ENCODE measurements around the gene PAX8.

The PAX8 gene

DNA sequence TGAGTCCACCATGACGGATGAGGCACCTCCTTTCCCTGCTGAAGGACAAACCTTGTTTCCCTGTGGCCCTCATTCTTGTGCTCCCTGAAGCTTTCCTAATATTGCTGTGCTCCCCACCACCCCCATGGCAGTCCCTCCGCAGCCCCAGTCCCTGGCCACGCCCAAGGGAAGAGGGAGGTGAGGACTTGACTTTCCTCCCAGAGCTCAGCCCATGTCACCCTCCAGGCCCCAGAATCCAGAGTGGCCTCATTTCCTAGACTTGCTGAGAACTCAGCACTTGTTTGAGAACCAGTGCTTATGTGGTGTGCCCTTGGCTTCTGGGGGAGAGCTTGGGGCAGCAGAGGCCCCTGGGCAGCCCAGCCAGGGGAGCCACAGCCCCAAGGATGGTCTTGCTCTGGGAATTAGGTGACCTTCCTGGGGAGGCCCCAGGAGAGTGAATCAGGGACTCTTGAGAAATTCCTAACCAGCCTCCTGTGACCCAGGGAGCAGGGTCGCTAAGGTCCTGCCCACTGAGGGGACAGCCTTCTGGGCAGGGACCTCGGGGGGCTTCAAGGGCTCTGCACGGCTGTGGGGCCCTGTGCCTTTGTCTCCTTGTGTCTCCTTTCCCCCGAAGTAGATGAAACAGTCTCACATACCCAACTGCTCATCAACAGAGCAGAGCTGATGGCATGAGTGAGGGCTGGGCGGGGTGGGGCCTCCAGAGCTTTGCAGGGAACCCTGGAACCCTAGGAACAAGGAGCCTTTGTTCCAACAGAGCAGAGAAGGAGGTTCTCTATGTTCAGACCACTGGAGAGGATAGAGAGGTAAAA is 77.0 kb downstream of the PAX8 start:
- FAIRE-seq, result no peak

DNA sequence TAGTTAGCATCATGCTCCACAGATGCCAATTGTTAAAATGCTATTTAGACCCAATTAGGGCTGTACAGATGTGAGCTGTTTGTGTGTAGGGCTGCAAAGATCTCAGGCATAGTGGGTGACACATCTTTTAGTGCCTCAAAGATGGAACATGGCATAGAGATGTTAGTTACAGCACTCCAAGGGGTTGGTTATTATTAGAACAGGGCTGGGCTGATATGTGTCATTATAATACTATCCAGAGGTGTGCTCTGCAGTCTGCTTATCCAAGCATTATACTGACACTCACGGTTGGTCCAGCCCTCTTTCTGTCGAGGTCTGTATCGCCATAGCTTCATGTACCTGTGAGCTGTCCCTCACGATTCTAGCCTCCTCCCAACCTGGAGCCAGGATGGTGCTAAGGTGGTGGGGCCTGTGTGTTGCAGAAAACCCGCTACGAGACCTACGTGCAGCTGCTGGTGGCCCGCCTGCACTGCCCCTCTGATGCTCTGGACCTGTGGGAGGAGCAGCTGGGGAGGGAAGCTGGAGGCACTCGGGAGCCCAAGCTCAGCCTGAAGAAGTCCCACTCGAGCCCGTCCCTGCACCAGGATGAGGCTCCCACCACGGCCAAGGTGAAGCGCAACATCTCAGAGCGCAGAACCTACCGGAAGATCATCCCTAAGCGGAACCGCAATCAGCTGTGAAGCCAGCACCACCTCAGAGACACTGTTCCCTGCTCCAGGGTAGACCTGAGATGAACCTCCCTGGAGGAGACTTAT is 77.8 kb downstream of the PAX8 start:
- FAIRE-seq, result no peak

DNA sequence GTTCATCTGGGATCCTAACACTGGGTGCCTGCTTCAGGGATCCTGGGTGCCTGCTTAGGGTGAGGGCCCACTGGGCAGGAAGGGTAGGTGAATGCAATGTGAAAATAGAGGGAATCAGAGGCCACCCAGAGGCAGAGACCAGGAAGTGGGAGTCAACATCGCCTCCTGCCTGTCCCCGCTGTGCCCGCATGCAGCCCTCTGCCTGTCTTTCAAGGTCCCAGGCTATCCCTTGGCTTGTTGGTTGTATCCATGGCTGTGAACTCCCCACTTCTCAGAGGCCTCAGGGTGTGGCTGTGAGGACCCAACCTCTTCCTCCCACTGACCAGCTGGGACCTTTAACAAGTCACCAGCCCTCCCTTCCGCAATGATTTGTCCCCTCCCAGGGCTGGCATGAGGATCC is 78.5 kb downstream of the PAX8 start:
- no peak for FAIRE-seq

DNA sequence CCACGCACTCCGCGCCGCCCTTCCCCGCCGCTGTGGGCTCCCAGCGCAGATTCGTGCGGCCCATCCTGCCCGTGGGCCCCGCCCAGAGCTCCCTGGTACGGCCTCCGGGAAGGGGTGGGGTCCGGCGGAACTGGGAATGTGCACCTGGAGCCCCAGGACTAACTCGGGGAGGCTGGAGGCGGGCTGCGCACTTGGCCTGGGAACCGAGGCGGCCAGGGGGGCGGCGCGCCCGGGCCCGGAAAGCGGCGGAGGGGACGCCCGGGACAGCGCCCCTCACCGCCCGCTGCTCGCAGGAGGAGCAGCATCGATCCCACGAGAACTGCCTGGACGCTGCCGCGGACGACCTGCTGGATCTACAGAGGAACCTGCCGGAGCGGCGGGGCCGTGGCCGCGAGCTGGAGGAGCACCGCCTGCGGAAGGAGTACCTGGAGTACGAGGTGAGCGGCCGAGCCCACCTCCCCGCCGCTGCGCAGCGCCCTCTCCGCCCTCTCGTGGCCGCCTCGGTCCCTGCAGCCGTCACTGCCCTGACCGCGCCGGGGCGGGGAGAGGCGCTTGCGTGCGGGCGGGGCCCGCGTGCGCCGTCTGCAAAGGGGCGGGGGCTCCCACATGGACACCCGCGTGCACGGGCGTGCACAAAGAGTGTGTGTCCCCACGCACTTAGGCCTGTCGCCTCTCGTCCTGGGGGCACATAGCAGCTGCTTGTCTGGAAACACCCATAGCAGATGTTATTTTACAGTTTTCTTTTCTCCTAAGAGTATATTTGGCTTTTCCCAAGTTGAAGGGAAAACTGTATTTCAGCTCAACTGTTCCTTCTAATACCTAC is 79.7 kb downstream of the PAX8 start:
- no peak for FAIRE-seq

DNA sequence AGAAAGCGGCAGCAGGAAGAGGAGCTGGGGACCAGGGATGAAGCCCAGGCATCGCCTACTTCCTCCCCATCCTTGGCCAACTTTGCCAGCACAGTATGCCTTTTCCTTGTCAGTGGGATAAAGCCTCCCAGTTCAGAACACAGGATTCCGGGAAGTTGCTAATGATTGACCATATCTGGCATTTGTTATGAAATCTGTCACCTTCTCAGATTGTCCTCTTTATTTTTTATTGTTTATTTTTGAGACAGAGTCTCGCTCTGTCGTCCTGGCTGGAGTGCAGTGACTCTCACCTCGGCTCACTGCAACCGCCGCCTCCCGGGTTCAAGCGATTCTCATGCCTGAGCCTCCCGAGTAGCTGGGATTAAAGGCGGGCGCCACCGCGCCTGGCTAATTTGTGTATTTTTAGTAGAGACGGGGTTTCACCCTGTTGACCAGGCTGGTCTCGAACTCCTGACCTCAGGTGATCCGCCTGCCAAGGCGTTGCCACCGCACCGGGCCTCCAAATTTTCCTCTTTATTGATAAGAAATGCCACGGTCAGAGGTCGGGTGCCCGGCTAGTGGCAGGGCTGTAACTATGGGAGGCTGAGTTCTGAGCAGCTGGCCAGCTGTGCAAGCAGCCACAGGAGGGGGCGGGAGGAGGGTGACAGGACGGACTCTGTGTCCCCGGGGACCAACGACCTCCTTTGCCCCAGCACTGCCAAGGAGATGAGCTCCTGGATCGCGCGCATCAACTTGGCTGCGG is 80.5 kb downstream of the PAX8 start:
- FAIRE-seq, result no peak

DNA sequence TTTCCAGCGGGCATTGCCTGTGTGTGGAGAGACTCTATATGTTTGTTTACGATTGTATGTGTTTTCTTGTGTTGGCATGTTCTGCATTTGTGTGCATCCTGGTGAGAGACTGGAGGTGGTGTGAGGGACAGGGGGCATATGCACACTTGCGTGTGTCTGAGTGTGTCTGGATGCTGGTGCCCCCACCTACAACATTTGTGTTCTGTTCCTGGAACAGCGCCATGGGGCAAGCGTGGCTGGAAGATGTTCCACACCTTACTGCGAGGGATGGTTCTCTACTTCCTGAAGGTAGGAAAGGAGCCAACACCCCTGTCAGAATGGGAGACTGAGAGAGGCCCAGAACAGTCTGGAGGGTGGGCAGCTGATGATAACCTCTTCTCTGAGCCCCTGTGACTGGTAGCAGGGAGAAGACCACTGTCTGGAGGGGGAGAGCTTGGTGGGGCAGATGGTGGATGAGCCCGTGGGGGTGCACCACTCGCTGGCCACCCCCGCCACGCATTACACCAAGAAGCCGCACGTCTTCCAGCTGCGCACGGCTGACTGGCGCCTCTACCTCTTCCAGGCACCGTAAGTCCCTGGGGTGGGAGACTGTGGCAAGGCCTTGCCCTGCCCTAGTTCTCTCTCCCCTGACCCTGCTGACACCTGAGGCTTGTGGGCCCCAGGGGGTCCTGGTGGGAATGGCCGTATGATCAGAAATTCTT is 81.2 kb downstream of the PAX8 start:
- no peak for FAIRE-seq

DNA sequence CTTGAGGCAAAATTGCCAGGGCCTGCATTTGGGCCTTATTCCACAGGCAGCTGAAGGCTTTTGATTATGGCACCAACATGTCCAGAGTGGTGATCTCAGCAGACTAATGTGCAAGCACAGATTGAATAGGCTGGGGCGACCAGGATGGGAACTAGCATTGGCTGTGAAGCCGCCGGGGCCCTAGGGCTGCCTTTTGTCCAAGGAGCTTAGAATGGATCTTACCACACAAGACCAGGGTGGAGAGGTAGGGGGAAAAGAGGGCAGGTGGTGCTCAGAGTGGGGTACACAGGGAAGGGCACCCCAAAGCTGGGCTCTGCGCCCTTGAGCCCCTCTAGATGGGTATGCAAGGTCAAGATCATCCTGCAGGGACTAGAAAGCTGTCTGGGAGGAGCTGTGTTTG is 81.9 kb downstream of the PAX8 start:
- FAIRE-seq, result no peak

DNA sequence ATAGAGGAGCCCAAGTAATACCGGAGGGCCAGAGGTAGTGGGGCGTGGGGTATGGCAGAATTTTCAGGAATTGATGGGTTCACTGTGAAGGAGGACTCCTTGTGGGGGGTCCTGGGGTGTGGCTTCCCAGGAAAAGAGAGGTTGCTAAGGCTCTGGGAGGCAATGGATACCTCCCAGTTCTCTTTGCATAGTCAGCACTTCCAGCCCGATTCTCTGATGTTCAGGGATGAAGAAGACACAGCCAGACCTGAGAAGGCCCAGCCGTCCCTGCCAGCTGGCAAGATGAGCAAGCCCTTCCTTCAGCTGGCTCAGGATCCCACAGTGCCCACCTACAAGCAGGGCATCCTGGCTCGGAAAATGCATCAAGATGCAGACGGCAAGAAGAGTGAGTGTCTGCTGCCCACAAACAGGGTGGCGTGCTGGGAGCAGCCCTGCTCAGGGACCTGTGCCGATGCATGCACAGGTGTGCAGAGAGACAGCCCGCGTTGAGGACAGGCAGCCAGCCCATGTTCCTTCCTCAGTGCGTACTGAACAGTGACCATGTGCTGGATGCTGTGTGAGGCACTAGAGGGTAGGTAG is 82.7 kb downstream of the PAX8 start:
- FAIRE-seq, result no peak

DNA sequence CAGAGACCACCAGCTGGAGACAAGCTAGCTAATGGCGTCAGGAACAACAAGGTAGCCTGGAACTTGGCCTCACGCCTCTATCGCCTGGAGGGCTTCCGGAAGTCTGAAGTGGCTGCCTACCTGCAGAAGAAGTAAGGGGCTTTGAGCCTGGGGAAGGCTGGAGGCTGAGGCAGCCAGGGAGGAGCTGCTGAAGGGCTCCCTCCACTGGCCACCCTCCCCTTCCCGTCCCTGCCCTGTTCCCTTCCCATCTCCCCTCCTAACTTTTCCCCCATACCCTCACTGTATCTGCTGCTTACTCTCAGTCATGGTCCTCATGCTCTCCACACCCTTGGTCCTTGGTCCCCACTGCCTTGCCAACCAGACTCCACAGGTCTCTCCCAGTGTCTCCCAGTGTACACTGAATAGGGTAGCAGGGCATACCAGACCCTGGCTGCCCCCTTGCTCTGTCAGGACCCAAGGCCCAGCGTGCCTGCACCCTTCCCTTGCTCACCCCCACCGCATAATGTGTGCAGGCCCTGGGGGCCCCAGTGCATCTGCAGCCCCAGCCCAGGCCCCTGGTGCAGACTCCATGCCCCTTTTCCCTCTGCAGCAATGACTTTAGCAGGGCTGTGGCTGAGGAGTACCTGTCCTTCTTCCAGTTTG is 86.1 kb downstream of the PAX8 start:
- no peak for FAIRE-seq

DNA sequence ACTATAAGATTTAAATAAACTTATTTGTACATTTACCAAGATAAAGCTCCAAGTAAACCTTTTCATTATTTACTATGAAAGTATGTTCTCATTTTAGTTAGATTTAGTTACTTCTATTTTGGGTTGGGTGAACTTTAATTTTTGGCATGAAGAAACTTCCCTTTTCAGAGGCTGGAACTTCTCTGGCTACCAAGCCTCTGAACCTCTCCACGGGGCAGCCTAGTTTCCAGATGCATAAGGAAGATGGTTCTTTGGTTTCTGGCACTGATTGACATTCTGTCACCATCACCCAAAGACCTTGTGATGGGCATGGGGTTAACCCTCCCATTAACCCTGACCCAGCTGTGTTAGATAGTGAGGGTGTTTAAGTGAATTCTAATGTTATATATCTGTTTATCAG is 87.8 kb downstream of the PAX8 start:
- FAIRE-seq, result no peak

DNA sequence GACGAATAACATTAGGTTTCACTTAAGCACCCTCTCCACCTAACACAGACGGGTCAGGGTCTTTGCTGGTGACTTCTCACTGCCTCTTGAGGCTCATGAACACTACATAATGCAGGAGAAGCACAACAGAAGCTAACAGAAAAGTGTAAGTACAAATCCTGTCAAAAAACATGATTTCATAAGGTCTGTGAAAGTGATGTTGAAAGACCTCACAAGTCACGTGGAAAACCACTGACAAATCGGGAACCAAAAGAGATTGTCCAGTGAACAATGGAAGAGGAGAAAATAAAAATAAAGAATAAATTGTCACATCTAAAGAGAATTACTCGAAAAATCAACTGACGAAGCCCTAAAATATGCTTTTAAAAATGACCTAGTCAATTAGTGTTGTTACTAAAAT is 91.0 kb downstream of the PAX8 start:
- no peak for FAIRE-seq

DNA sequence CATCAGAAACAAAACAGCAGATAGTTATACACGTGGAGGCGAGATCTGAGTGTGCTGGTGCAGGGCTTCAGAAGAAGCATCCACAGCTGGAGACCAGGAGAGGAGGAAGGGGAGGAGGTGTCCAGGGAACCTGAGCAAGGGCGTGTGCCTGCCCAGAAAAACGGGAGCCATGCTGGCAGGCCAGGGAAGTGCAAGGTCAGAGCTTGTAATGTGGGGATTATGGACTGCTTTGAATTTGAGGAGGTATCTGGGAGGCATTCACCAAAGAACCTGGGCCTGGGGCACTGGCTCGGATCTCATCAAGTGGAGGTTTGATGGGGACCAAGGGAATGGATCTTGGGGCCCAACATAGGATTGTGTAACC is 92.3 kb downstream of the PAX8 start:
- no peak for FAIRE-seq

DNA sequence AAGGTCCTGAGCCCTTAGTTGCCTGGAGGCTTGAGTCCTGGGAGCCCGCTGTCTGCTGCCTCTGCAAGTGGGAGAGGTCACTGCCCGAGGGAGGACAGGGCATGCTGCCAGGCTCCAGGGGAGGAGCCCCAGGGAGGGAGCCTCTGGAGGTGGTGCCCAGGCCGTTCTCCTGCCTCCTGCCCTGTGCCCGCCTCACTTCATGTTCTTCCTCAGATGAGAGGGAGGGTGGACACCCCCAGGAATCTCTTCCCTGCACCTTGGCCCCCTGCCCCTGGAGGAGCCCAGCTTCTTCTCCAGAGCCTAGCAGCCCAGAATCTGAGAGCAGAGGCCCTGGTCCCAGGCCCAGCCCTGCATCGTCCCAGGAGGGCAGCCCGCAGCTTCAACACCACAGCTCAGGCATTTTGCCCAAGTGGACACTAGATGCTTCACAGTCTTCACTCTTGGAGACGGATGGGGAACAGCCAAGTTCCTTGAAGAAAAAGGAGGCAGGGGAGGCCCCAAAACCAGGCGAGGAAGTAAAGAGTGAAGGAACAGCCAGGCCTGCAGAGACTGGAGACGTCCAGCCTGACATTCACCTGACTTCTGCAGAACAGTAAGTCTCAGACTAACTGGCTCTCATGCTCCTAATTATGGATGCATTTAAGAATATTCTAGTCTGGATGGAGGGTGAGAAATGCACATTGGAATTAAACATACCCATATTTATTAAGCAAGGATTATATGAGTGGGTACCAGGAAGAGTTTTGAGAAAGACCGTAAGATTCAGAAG is 92.9 kb downstream of the PAX8 start:
- no peak for FAIRE-seq

DNA sequence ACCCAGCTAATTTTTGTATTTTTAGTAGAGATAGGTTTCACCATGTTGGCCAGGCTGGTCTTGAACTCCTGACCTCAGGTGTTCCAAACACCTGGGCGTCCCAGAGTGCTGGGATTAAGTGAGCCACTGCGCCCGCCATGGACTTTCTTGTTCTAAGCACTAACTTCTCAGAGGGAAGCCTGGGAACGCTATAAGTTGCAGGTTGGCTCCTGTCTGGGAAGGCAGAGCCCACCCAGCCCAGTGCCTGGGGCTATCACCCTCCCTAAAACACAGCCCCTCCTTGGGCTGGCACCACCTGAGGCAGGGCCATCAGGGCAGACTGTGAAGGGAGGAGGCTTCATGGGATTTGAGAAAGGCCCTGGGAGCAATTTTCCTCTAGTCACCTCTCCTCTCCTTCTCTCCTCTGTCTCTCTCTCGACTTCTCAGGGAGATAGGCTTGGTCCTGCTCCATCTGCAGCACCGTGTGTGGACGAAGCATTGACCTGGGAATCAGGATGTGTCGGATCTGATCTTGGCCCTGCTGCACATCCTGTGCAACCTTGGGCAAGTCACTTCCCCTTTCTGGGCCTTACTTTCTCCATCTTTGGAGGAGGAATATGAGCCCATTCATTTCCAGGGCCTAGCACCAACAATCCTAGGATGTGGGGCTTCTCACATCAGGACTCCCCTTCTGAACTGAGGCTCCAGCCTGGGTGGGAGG is 94.0 kb downstream of the PAX8 start:
- FAIRE-seq, result no peak

DNA sequence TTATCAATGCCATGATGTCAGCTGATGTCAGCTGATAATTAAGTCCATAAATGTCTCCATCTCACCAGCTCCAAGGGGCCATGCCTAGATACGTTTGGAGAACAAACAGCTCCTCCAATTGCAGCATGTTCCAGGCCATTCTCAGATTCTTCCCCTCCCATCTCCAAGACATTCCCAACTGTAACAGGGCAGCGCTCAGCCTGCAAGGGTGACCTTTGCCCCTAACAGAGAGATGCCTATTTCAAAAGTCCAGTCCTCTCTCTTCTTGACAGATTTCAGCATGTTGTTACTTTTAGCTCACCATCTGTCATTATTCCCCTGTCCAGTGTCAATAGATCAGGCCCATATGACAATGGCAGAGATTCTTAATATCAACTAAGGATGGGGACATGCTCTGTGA is 95.0 kb downstream of the PAX8 start:
- no peak for FAIRE-seq

DNA sequence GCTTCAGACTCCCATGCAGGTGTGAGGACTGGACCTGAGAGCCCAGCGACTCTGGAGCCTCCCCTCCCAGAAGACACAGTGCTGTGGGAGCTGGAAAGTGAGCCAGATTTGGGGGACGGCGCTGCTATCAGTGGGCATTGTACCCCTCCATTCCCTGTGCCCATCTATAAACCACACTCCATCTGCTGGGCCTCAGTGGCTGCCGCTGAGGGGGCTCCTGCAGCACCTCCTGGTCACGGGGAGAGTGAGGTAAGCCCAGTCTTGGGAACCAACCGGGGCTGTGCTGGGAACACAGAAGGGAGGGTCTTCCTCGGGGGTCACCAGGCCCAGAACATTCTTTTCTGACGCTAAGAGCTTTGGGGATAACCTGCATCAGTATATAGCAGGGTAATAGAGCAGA is 95.5 kb downstream of the PAX8 start:
- no peak for FAIRE-seq

DNA sequence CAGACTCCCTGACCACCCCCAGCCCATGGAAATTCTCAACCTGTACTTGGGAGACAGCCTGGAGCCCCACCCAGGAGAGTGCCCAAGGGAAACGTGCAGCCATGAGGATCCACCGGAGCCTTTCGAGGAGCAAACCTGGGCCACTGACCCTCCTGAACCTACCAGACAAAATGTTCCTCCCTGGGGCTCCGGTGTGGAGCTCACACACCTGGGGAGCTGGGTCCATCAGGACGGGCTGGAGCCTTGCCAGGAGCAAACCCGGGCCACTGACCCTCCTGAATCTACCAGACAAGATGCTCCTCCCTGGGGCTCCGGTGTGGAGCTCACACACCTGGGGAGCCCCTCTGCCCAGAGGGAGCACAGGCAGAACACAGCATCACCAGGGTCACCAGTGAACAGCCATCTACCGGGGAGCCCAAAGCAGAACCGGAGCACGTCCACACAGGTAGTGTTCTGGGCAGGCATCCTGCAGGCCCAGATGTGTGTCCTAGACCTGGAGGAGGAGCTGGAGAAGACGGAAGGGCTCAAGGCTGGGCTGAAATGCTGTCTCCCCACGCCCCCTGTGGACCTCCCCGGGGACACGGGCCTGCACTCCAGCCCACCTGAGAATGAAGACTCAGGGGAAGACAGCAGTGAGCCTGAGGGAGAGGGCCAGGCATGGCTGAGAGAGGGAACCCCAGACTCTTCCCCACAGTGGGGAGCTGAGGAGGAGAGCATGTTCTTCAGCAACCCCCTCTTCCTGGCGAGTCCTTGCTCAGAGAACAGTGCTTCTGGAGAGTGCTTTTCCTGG is 96.1 kb downstream of the PAX8 start:
- FAIRE-seq, result no peak

DNA sequence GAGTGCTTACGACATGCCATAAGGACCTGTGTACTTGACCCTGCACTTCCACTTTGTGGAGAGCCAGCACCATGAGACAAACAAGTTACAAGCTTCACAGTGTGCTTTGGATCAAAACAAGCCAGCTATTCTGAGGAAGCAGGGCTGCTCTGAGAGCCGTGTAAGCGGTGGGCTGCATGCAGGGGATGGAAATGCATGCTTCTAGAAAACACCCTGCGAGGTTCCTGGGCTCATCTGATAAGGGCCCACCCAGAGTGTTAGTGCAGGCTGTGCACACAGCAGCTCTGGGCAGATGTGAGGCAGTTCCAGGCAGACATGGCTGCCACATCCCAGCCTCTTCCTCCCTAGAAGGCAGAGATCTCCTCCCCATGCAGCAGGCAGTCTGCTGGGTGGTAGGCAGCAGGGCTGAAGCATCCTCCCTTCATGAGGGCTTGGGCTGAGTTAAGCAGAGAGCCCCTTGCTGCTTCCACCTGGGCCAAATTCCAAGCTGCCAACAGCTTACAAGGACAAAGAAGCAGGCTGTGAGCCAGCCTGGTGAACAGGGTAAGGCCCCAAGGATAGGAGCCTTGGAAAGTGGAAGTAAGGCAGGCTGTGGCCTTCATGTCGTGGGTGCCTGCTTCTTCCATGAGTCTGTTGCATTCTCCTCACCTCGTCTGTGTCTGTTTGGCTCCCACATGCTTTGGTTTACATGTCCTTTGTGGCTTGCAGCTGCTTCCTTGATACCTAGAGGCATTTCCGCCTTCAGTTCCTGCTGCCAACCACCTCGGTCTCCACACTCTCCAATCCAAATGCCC is 97.3 kb downstream of the PAX8 start:
- no peak for FAIRE-seq
